PFSK-1 (cell line): ENCODE results near the gene CLIC3.

Experiments
- POLR2AphosphoS5 ChIP-seq: IDR thresholded peaks from 2 replicates; pipeline ENCODE4 v1.6.1; 2012; ENCODE audit warnings: low read depth, mild to moderate bottlenecking, control low read depth, low read length, moderate library complexity
- SIN3A ChIP-seq: IDR thresholded peaks from 2 replicates; pipeline ENCODE4 v1.6.1; 2012; ENCODE audit warnings: mild to moderate bottlenecking, low read length, moderate library complexity, borderline replicate concordance; ENCODE audit not compliant: insufficient read depth
- TAF1 ChIP-seq: IDR thresholded peaks from 2 replicates; pipeline ENCODE4 v1.6.1; 2012; ENCODE audit warnings: low read length, control low read depth, borderline replicate concordance; ENCODE audit not compliant: insufficient read depth

DNA sequence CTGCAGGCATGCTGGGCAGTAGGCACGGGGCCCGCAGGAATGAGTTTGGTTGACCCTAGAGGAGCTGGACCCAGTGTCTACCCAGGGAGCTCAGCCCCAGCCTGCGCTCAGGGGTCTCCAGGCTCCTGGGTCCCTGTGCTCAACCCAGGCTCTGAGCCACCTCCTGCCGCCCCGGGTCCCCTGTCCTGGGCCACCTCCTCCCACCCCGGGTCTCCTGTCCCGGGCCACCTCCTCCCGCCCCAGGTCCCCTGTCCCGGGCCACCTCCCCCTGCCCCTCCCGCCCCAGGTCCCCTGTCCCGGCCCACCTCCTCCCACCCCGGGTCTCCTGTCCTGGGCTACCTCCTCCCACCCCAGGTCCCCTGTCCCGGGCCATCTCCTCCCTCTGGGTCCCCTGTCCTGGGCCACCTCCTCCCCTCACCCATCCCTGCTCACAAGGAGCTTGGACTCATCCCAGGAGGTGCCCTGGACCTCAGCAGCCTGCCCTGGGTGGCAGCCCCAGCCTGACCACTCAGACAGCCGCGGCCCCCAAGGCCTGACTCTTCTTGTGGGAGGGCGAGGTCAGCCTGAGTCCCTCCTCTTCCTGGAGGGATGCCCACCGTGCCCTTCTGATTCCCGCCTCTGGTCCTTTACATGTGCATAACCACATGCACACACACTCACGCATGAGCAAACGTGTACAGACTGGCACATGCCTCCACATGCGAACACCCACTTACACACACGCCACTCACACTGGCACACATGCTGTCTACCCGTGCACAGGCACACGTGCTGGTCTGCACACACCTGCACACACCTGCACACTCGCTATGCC is 41.9 kb downstream of the CLIC3 start:
- TF ChIP-seq POLR2AphosphoS5 (no peak), TAF1 (no peak), SIN3A (no peak)
